K562 (cell line): ENCODE measurements around the gene PATL2. TPM values are rescaled to one million over a fixed set of nuclear protein-coding genes. Genes with fewer than 3 reads are reported as not detected.
A peak's percentile ranks its signal among the peaks of the same experiment; 100 is the strongest.

Source experiments
- CEBPB ChIP-seq: fragments of 450-650 bp; IDR thresholded peaks from 2 replicates; pipeline ENCODE4 v1.6.1; 2016; ENCODE audit warnings: missing genetic modification characterization, missing compliant biosample characterization
- NR4A1 ChIP-seq, 2 experiments: fragments of 250-450 bp in 1 of 2; fragments of 450-650 bp in 1 of 2; sonication (Bioruptor Pico) in 1 of 2; IDR thresholded peaks; 2 replicates each; pipeline versions ENCODE4 v1.4.0 to v1.6.1; 2016 to 2020; ENCODE audit warnings: mild to moderate bottlenecking in 2 of 2, missing compliant biosample characterization in 1 of 2, missing genetic modification characterization in 1 of 2, moderate library complexity in 1 of 2
- PHF8 ChIP-seq: fragments of 200-600 bp; sonication (generic); IDR thresholded peaks from 2 replicates; pipeline ENCODE4 v1.6.1; 2012; ENCODE audit warnings: mixed run types, mild to moderate bottlenecking, inconsistent platforms, low read length, moderate library complexity, borderline replicate concordance
- ZEB2 ChIP-seq: fragments of 450-650 bp; IDR thresholded peaks from 2 replicates; pipeline ENCODE4 v1.6.1; 2016
- ZNF217 ChIP-seq: sonication (generic); formaldehyde crosslinking; IDR thresholded peaks from 2 replicates; pipeline ENCODE4 v1.8.0; 2022; ENCODE audit warnings: mild to moderate bottlenecking, missing genetic modification reagents
- polyA plus RNA-seq, 8 experiments: library from polyadenylated mRNA; depleted of rRNA in 4 of 8; stranded (reverse) in 5 of 8; unstranded in 3 of 8; fragments of >200 nt; fragmentation: Nextera tagmentation in 2 of 8; fragmentation: Illumina TruSeq in 1 of 8; extraction: Ambion mirVana in 2 of 8; extraction: Trizol in 1 of 8; gene quantifications; 2 replicates each; pipeline versions ENCODE4 v1.2.1 to v1.2.3, GENCODE V29; 2011 to 2014; ENCODE audit warnings: inconsistent platforms in 1 of 8, missing spikeins in 1 of 8
- total RNA-seq, 7 experiments: library from RNA; depleted of rRNA in 6 of 7; stranded (reverse); fragments of >200 nt in 6 of 7; fragmentation: Illumina TruSeq in 2 of 7; extraction: Trizol in 2 of 7; gene quantifications; 2 replicates each; pipeline versions ENCODE4 v1.2.1 to v1.2.3, GENCODE V29; 2011 to 2021; ENCODE audit warnings: low replicate concordance in 1 of 7
- TF ChIP-seq, protein P1 (sequence below): fragments of 450-650 bp; IDR thresholded peaks from 2 replicates; pipeline ENCODE4 v1.6.1; 2016; ENCODE audit warnings: mild to moderate bottlenecking, moderate library complexity
- TF ChIP-seq, protein P2 (sequence below): fragments of 200-800 bp; sonication (Bioruptor generic); IDR thresholded peaks from 2 replicates; pipeline ENCODE4 v1.6.1; 2017; ENCODE audit warnings: missing genetic modification characterization, missing compliant biosample characterization

Gene PATL2
- total and polyA plus RNA-seq, 9 of the 15 experiments (the other 6 are each of a cell fraction or from before 2014, with no cell fraction given): 0.42 to 1.1 (median 0.86) TPM

DNA sequence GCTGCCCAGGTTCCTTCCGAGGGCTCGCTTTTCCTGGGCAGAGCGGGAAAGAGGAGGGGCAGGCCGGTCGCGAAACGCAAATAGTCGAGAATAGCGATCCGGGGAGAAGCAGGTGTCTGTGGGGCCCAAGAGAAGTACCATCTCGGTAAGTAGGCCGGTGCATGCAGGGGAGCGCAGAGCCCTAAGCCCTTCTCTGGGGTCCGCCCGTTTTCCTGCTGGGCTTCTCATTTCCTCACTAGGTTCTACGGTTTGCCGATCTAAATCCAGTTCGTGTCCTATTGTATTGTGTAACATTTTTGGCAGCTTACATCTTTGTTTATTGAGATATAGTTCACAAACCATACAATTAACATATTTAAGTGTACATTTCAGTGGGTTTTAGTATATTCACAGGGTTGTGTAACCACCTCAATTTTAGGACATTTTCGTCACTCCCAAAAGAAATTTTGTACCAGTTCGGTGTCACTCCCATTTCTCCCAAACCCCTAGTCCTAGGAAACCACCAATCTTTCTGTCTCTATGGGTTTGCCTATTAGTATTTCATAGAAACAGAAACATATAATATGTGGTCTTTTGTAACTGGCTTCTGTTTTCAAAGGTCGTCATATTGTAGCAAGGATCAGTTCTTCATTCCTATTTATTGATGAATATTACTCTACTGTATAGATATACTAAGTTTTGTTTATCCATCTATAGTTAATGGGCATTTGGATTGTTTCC is 18.4 kb upstream of the PATL2 start (continued):
- TF ChIP-seq, protein P1, sequence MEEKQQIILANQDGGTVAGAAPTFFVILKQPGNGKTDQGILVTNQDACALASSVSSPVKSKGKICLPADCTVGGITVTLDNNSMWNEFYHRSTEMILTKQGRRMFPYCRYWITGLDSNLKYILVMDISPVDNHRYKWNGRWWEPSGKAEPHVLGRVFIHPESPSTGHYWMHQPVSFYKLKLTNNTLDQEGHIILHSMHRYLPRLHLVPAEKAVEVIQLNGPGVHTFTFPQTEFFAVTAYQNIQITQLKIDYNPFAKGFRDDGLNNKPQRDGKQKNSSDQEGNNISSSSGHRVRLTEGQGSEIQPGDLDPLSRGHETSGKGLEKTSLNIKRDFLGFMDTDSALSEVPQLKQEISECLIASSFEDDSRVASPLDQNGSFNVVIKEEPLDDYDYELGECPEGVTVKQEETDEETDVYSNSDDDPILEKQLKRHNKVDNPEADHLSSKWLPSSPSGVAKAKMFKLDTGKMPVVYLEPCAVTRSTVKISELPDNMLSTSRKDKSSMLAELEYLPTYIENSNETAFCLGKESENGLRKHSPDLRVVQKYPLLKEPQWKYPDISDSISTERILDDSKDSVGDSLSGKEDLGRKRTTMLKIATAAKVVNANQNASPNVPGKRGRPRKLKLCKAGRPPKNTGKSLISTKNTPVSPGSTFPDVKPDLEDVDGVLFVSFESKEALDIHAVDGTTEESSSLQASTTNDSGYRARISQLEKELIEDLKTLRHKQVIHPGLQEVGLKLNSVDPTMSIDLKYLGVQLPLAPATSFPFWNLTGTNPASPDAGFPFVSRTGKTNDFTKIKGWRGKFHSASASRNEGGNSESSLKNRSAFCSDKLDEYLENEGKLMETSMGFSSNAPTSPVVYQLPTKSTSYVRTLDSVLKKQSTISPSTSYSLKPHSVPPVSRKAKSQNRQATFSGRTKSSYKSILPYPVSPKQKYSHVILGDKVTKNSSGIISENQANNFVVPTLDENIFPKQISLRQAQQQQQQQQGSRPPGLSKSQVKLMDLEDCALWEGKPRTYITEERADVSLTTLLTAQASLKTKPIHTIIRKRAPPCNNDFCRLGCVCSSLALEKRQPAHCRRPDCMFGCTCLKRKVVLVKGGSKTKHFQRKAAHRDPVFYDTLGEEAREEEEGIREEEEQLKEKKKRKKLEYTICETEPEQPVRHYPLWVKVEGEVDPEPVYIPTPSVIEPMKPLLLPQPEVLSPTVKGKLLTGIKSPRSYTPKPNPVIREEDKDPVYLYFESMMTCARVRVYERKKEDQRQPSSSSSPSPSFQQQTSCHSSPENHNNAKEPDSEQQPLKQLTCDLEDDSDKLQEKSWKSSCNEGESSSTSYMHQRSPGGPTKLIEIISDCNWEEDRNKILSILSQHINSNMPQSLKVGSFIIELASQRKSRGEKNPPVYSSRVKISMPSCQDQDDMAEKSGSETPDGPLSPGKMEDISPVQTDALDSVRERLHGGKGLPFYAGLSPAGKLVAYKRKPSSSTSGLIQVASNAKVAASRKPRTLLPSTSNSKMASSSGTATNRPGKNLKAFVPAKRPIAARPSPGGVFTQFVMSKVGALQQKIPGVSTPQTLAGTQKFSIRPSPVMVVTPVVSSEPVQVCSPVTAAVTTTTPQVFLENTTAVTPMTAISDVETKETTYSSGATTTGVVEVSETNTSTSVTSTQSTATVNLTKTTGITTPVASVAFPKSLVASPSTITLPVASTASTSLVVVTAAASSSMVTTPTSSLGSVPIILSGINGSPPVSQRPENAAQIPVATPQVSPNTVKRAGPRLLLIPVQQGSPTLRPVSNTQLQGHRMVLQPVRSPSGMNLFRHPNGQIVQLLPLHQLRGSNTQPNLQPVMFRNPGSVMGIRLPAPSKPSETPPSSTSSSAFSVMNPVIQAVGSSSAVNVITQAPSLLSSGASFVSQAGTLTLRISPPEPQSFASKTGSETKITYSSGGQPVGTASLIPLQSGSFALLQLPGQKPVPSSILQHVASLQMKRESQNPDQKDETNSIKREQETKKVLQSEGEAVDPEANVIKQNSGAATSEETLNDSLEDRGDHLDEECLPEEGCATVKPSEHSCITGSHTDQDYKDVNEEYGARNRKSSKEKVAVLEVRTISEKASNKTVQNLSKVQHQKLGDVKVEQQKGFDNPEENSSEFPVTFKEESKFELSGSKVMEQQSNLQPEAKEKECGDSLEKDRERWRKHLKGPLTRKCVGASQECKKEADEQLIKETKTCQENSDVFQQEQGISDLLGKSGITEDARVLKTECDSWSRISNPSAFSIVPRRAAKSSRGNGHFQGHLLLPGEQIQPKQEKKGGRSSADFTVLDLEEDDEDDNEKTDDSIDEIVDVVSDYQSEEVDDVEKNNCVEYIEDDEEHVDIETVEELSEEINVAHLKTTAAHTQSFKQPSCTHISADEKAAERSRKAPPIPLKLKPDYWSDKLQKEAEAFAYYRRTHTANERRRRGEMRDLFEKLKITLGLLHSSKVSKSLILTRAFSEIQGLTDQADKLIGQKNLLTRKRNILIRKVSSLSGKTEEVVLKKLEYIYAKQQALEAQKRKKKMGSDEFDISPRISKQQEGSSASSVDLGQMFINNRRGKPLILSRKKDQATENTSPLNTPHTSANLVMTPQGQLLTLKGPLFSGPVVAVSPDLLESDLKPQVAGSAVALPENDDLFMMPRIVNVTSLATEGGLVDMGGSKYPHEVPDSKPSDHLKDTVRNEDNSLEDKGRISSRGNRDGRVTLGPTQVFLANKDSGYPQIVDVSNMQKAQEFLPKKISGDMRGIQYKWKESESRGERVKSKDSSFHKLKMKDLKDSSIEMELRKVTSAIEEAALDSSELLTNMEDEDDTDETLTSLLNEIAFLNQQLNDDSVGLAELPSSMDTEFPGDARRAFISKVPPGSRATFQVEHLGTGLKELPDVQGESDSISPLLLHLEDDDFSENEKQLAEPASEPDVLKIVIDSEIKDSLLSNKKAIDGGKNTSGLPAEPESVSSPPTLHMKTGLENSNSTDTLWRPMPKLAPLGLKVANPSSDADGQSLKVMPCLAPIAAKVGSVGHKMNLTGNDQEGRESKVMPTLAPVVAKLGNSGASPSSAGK: peak; percentile 10; the same call in 1 of the 2 replicates
- TF ChIP-seq ZEB2: no peak
- no peak for TF ChIP-seq NR4A1 (CRISPR knock-in tag; IDR thresholded peaks at IDR 0.05)
- no peak for TF ChIP-seq NR4A1 (tag; IDR thresholded peaks at IDR 0.05)
- peak; percentile 88 for TF ChIP-seq CEBPB
- peak; percentile 21; the same call in 1 of the 2 replicates for TF ChIP-seq PHF8
- no peak for TF ChIP-seq ZNF217 (CRISPR knock-in tag)
- TF ChIP-seq, protein P2, sequence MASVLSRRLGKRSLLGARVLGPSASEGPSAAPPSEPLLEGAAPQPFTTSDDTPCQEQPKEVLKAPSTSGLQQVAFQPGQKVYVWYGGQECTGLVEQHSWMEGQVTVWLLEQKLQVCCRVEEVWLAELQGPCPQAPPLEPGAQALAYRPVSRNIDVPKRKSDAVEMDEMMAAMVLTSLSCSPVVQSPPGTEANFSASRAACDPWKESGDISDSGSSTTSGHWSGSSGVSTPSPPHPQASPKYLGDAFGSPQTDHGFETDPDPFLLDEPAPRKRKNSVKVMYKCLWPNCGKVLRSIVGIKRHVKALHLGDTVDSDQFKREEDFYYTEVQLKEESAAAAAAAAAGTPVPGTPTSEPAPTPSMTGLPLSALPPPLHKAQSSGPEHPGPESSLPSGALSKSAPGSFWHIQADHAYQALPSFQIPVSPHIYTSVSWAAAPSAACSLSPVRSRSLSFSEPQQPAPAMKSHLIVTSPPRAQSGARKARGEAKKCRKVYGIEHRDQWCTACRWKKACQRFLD (CRISPR knock-in tag): no peak
